CD4-positive, alpha-beta T cell treated with Interferon alpha-2 for 1 hour (primary cell): ENCODE data around the gene SP110.
A peak's percentile ranks its signal among the peaks of the same experiment; 100 is the strongest.

ENCODE experiments used
- DNase-seq, 2 donors: peaks; one replicate each; pipeline ENCODE4 v3.0.0-alpha.2; 2020 to 2022

SP110 gene

DNA sequence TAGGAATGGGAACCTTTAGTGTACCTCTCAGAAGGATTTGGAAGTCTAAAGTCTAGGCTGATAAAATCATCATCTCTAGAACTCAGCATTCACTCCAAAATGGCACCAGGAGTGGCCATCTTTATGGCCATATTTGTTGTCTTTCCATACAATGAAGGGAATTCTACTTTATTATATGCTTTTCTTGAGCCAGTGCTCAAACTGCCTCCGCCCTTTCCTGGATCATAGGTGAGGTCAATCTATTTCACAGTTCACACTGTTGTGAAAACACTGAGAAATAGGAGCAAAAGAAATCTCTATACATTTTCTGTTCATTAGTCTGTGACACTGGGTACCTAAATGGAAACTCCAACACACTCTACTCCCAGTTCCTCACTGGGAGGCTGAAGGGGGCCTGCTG lies 55.6 kb downstream of the SP110 start:
- no peak for DNase-seq

- no peak for DNase-seq
Observed at GRCh38 chr2:230162981-230163380, 56.8 kb downstream of the SP110 start.

DNA sequence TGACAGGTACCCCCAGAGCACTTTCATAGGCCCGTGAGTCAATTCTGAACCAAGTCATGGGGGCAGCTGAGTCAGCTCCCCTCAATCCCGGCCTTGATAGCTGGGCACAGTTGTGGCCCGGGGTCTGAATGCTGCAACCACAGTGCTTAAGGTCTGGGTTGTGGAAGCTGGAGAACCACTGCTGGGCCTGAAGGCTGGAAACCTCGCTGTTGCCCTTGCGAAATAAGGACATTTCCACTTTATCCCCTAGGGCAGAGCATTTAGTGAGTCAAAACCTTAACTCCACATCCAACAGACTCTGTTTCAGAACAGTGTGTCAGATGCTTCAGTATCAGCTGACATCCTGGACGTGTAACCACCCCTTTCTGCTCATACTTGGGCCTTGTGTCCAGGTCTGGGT lies 58.6 kb downstream of the SP110 start:
- no peak for DNase-seq

DNA sequence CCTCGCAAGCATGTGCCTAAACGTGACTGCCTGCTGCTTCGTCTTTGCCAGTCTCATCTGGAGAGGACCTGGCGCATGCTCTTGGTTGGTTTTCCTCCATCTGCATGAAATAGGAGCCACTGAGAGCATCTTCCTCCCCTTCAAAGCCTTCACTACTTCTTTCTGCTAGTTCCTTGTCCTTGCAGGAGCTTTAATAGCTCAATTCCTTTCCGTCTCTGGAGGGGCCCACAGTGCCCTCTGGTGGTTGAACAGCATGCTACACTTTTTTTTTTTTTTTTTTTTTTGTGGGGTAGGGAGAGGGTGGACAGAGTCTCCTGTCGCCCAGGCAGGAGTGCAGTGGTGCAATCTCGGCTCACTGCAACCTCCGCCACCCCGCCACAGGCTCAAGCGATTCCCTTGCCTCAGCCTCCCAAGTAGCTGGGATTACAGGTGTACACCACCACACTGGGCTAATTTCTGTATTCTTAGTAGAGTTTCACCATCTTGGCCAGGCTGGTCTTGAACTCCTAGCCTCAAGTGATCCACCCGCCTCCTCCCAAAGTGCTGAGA lies 59.6 kb downstream of the SP110 start:
- peak; percentile 40 to 56 for DNase-seq

DNA sequence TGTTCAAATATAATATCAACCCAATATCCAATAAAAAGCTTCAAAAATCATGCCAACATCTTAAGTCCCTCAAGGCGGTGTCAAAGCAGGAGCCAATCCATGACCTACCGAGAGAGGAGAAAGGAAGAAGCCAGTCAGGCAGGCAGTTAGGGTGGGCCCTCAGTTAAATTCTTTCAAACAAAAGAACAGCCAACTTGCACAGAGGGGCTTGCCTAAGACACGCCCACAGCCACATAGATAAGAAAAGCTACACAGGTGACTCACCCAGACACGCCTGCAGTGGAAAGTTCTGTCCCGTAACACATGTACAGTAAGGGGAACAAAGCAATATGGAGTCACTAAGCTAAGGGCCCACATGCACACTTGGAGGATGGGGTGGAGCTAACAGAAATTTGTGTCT lies 61.3 kb downstream of the SP110 start:
- DNase-seq: no peak

DNA sequence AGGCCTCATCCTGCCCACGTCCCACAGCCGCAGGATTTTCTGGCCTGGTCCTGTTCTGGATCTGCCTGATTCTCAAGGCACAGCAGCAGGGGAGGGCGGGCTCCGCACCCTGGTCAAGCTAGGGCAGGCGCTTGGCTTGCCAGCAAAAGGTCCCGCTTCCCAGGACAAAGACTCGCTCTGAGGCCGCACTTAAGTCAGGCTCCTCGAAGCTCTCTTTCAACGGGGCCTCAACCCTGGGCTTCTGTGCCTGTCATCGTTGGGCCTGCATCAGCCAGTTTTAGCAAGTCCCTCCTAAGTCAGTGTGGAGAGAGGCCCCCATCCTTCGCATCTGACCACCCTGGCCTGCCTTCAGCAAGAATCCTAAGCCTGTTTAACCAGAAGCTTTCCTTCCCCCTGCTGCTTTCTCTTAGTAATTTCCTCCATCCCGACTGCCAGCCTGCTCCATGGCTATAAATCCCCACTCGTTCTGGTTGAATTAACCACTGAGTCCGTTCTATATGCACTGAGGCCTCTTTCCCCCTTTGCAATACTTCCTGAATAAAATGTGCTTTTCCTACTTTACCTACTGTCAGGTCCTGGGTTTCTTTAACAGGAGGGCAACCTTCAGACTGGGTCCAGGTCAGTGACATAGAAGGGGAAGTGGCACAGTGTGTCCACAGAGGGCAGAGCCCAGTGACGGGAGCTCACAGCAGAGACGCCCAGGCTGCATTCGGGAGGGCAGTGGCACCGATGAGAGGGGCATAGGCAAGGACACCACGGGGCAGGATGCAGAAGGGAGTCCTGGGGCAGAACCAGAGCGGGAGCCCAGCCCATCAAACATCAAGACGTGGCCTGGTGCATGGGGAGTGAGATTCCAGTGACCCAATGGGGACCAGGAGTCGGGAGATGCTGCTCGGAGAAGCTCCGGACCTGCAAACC lies 62.7 kb downstream of the SP110 start:
- DNase-seq: no peak

DNA sequence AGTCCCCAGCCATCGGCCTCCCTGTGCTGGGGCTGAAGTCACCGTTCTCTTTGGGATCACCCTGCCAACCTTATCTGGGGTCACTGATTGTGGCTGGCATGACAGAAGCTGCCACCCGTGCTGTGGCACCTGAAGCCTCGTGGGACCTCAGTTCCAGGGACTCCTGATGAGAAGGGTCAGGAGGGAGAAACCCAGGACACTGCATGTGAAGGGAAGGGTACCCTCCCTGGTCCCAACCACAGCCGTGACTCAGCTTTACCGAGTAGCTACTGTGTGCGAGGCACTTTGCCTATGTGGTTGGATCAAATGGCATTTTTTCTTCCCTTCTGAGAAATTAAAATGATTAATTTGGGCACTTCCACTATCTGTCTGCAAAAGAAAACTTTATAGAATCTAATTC lies 64.4 kb downstream of the SP110 start:
- no peak for DNase-seq

GRCh38 chr2:230153390-230153976 lies 66.3 kb downstream of the SP110 start:
- no peak for DNase-seq

DNA sequence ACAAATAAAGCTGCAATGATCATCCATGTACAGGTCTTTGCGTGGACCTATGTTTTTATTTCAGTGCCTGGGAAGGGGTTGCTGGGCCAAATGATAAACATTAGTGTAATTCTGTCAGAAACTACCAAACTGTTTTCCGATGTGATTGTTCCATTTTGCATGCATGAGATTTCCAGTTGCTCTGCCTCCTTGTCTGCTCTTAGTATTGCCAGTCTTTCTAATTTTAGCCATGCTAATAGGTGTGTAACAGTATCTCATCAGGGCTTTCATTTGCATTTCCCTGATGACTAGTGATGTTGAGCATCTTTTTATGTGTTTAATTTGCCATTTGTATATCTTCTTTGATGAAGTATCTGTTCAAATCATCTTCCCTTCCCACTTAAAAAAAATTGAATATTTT lies 67.5 kb downstream of the SP110 start:
- DNase-seq: no peak

DNA sequence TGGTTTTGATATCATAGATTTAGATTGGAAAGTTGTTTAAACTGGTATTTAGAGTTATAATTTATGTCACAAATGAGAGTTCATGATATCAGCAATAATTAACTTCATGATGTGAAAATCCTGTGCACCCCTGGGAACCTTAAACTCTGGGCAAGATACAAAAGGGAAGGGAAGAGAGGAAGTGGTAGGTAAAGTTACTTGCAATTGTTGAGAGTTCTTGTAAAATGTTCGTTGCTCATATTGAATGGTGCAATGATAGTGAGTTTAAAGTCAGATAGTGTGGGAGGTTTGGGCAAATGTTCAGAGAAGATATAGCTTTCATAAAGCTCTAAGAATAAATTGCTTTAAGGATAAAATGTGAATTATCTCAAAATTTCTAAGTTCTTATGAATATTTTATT lies 75.4 kb downstream of the SP110 start:
- DNase-seq: no peak

GRCh38 chr2:230140667-230141066 lies 79.1 kb downstream of the SP110 start:
- DNase-seq: no peak

- DNase-seq: no peak
Observed at GRCh38 chr2:230137902-230138539, 81.8 kb downstream of the SP110 start.

GRCh38 chr2:230135130-230135525 lies 84.7 kb downstream of the SP110 start:
- no peak for DNase-seq

- DNase-seq: no peak
Observed at GRCh38 chr2:230134496-230135129, 85.2 kb downstream of the SP110 start.

DNA sequence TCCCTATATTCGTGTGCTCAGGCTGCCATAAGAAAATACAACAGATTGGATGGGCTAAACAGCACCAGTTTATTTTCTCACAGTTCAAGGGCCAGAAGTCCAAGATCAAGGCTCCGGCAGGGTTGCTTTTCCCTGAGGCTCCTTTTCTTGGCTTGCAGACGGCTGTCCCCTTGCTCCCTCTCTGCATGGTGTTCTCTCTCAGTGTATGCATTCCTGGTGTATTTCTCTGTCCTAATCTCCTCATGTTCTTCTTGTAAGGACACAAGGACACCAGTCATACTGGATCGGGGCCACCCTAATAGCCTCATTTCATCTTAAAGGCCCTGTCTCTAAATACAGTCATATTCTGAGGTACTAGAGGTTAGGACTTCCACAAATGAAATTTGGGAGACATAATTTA lies 88.4 kb downstream of the SP110 start:
- DNase-seq: no peak

- no peak for DNase-seq
Observed at GRCh38 chr2:230130668-230131364, 89.0 kb downstream of the SP110 start.

GRCh38 chr2:230129343-230129742 lies 90.4 kb downstream of the SP110 start:
- DNase-seq: no peak

DNA sequence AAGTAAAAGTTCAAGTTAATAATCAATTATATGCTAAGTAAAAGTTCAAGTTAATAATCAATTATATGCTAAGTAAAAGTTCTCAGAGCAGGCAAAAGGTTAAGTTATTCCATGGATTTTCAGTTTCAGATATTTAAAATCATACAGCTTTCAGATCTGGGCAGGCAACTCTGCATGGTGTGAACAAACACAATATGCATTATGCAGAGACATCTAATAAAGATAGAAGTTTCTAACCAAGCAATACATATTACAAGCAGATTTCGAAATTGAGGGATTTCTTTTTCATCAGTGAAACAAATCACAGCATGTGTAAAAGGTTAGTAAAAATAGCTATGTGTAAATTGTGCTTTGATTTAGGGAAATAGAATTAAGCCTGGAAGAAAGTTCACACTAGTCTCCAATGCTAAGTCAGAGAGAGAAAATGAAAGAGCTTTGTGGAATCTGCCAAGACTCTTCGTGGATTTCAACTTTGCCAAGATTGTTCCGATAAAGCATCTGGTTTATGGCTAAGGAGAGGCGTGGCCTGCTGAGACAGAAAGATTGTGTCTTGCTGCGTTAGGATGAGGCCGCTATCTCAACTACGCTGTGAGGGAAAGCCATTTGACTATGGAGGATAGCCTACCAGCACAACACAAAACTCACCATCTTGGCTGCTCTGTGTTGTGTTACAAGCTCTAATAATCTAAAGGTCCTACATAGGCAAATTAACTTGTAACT lies 91.0 kb downstream of the SP110 start:
- DNase-seq: no peak

DNA sequence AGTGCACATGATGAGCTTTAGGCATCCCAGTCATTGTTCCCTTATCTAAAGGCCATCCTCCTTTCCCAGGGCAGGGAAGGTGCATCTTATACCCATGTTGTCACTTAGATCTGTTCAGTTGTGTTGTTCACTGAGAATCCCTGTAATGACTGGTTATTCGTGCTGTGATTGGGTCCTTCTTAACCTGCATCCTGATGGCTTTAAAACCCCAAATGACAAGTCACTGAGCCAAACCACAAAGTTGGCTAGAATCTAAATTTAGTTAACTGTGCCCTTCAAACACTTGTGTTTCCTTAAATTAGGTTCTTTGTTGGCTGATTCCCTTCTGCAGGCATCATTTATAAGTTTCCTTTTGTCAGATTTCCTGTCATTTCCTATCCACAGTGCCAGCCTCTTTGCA lies 92.6 kb downstream of the SP110 start:
- no peak for DNase-seq

DNA sequence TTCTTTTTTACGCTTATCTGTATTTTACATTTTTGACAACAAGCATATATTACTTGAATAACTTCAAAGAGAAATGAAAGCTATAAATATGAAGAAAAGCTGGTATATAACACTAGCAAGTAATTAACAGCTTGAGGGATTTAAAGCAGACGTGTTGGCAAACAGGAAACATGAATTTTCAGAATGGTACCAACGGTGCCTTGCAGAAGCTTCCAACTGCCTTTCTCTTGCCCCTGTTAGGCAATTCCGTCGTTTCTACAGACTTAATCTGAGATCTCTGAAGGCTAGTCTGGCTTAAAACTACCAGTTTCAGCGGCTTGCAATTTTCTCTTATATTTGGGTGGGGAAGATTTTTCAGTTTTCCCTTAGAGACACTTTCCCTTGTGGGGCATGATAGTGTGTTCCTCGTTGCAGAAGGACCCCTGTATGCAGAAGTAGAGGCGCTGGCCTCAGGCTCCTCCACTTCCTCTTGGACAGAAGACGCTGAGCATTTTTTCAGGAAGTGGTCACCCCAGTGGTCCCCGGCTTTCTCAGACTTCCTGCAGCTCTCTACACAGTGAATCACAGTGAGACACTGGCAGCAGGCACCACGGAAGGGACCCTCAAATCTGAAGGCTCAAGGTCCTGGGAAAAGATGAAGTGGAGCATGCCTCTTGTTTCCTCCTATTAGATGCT lies 94.9 kb downstream of the SP110 start:
- DNase-seq: peak; percentile 15 to 34

DNA sequence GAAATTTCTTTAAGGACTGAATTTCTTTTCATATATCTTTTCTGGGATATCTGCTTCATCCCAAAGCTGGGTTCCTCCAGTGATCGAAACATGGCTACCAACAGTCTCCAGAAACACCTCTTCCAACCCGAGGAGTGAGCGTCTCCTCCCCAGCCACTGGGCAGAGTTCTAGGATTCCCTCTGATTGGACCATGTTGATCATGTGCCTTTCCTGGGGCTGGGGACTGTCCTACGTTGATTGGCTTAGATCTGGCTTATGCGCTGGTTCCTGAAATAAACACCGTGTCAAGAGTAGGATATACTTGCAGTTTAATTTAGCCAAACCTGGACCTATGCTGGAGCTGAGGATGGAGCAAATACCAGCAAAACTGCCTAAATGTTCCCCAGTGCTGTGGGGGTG lies 95.5 kb downstream of the SP110 start:
- no peak for DNase-seq
